H1 (cell line): ENCODE measurements around the gene NEUROD6. TPM values are rescaled to one million over a fixed set of nuclear protein-coding genes. Genes with fewer than 3 reads are reported as not detected.

ENCODE experiments used
- BCL11A ChIP-seq, 2 experiments: IDR thresholded peaks; one replicate each; pipeline ENCODE4 v1.6.1; 2011; ENCODE audit warnings: low read depth in 2 of 2, low read length in 2 of 2, mild to moderate bottlenecking in 2 of 2
- CBX8 ChIP-seq: fragments of 300-800, 300-1000 bp; sonication (generic); IDR thresholded peaks from 2 replicates; pipeline ENCODE4 v1.7.1; 2016; ENCODE audit warnings: low read depth, low read length, borderline replicate concordance
- JUN ChIP-seq: IDR thresholded peaks from 2 replicates; pipeline ENCODE4 v1.6.1; 2011; ENCODE audit warnings: low read depth, mild to moderate bottlenecking, improper control_type of control experiment, low read length
- POLR2A ChIP-seq, 2 experiments: IDR thresholded peaks; 1 replicate in 1 of 2; 2 replicates in 1 of 2; pipeline ENCODE4 v1.6.1; 2011; ENCODE audit warnings: low read depth in 2 of 2, low read length in 2 of 2, mild to moderate bottlenecking in 2 of 2; ENCODE audit errors: control extremely low read depth in 1 of 2
- SIX5 ChIP-seq: IDR thresholded peaks from 2 replicates; pipeline ENCODE4 v1.6.1; 2011; ENCODE audit warnings: mild to moderate bottlenecking, low read depth, low read length
- TAF1 ChIP-seq: IDR thresholded peaks from 2 replicates; pipeline ENCODE4 v1.6.1; 2011; ENCODE audit warnings: mild to moderate bottlenecking, low read depth, low read length
- TAF7 ChIP-seq: optimal IDR thresholded peaks from 2 replicates; pipeline ENCODE3; 2011; ENCODE audit warnings: low read depth, mild to moderate bottlenecking, inconsistent platforms, low read length, moderate library complexity, borderline replicate concordance
- polyA plus RNA-seq, 7 experiments: library from polyadenylated mRNA; depleted of rRNA in 3 of 7; stranded (reverse) in 5 of 7; unstranded in 2 of 7; fragments of >200 nt in 5 of 7; fragments of 200-250 nt in 2 of 7; gene quantifications; 1 replicate in 5 of 7; 2 replicates in 1 of 7; 4 replicates in 1 of 7; pipeline versions ENCODE4 v1.2.1 to v1.2.3, GENCODE V29; 2011 to 2013; ENCODE audit warnings: missing spikeins in 2 of 7, mixed read lengths in 2 of 7
- total RNA-seq: library from RNA; stranded (reverse); fragmentation: NEBNext Ultra II Directional; extraction: Animal tissue kit (Norgen Biotek cat#: 25700); gene quantifications from 2 replicates; pipeline ENCODE4 v1.2.1, GENCODE V29; 2021

The NEUROD6 gene
- total and polyA plus RNA-seq, 2 of the 8 experiments (the other 6 are each of a cell fraction or from before 2014, with no cell fraction given): not detected

GRCh38 chr7:31308652-31309051 lies 31.9 kb downstream of the NEUROD6 start (continued):
- no peak for TF ChIP-seq SIX5
- TF ChIP-seq JUN: no peak
- TF ChIP-seq TAF1: no peak
- no peak for TF ChIP-seq TAF7
- TF ChIP-seq BCL11A (IDR thresholded peaks at IDR 0.05; ENCODE audit: low read depth in 2 of 2, low read length in 2 of 2): no peak
- TF ChIP-seq CBX8: no peak
- TF ChIP-seq POLR2A (IDR thresholded peaks at IDR 0.05; ENCODE audit: control extremely low read depth in 1 of 2, low read depth in 2 of 2, low read length in 2 of 2): no peak
- TF ChIP-seq, all 59 proteins: peak for 0
